LNCAP (cell line): ENCODE data around the gene AUH.

Source experiments
- TF ChIP-seq, protein P1 (sequence below): fragments of 450-650 bp; IDR thresholded peaks from 2 replicates; pipeline ENCODE4 v1.5.1; 2017; ENCODE audit warnings: mild to moderate bottlenecking

AUH gene

DNA sequence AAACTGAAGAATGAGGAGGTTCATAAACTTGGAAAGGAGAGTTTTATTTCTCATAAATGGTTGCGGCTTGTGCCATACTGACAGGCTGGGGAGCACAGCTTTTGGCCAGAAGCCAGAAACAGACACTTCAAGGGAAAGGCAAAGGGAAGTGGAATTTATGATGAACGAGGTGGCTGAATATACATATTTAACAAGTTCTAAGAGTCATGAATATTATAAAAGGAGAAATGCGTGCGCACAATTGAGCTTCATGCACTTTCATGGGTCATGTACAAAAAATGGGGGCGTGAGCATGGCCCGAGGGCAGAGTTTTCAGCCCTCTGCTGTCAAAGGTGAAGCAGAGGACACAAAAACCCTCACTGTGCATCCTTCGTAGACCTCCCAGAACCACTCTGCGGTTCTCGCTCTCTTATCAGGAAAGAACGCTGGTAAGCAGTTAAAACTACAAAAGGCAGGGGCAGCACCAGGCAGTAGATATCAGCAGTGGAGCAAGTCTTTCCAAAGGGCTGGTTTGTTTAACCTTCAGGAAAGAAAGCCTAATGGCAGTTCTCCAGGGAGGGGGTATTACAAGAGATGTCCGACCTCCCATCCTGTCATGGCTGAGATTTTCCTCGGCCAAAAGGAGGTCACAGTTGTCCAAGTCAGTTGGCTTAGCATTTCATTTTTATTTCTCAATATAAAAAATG, 29.0 kb downstream of the AUH start:
- TF ChIP-seq, protein P1, sequence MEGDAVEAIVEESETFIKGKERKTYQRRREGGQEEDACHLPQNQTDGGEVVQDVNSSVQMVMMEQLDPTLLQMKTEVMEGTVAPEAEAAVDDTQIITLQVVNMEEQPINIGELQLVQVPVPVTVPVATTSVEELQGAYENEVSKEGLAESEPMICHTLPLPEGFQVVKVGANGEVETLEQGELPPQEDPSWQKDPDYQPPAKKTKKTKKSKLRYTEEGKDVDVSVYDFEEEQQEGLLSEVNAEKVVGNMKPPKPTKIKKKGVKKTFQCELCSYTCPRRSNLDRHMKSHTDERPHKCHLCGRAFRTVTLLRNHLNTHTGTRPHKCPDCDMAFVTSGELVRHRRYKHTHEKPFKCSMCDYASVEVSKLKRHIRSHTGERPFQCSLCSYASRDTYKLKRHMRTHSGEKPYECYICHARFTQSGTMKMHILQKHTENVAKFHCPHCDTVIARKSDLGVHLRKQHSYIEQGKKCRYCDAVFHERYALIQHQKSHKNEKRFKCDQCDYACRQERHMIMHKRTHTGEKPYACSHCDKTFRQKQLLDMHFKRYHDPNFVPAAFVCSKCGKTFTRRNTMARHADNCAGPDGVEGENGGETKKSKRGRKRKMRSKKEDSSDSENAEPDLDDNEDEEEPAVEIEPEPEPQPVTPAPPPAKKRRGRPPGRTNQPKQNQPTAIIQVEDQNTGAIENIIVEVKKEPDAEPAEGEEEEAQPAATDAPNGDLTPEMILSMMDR: no peak

DNA sequence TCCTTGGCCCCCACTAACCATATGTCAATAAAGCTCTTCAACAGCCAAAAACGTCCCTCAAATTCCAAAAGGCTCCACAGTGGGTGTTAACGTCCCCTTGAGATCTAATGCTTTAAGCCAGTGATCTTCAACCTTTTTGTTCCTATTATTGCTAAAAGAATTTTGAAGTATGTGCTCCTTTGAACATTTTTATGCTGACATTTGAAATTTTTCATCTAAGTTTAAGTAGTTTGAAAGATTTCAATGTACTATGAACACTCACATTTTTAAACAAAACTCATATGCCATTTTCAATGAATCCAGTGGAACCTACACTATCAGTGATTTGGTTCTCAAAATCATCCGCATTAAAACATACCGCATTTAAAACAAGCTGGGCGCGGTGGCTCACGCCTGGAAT, 29.9 kb downstream of the AUH start:
- TF ChIP-seq, protein P1: no peak

DNA sequence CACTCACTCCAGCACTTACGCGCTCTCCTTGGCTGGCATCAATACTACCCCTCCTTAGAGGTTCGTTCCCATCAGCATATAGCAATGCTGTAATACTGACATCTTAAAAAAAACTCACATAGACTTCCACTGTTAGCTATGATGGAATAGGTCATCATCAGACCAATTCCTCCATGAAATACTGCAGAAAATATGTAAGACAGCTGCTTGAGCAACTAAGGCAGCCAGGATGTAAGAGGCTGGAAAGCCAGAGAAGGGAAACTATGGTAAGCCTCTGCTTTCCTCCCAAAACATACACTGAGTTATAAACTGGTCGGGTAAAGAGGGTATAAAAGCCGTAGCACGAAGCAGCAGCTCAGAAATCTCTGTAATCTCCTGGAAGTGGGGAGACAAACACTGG, 33.5 kb downstream of the AUH start:
- TF ChIP-seq, protein P1: no peak

DNA sequence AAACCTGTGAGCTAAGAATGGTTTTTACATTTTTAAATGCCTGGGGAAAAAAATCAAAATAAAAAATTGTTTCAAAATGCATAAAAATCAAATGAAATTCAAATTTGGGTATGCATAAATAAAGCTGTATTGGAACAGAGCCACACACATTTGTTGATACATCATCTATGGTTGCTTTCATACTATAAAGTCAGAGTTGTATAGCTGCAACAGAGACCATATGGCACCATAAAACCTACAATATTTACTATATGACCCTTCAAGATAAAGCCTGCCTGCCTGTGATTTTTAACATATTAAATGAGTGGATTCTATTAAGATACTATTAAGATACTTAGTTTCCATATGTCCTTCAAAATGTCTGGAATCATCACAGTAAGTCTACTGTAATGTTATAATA, 40.0 kb downstream of the AUH start:
- TF ChIP-seq, protein P1: no peak

DNA sequence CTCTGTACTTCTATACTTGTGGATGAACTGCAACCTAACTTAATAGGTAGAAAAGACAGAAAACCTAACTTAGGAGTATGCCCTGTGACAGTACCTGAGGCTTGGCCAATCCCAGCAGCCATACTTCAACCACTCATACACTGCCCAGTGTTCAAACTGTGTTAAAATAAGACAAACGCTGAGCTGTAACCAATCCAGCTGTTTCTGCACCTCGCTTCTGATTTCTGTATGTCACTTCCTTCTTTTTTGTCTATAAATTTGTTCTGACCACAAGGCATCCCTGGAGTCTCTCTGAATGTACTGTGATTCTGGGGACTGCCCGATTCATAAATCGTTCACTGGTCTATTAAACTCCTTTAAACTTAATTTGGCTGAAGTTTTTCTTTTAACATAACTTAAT, 41.4 kb downstream of the AUH start:
- TF ChIP-seq, protein P1: no peak

DNA sequence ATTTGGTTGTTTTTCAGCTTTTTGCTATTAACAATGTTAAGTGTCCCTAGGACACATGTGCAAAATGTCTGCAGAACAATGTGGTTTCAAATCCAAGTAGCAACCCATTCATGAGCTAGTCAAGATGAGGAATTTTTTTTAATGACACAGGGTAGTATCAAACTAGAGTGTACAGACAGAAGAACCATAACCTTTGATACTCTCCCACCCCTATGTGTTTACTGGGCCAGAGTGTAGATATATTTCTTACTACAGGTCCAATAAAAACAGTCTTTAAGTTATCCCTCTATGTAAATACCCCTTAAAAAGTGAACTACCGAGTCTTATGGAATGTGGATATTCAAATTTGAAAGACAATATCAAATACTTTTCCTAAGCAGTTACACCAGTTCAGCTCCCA, 45.6 kb downstream of the AUH start:
- TF ChIP-seq, protein P1: no peak

DNA sequence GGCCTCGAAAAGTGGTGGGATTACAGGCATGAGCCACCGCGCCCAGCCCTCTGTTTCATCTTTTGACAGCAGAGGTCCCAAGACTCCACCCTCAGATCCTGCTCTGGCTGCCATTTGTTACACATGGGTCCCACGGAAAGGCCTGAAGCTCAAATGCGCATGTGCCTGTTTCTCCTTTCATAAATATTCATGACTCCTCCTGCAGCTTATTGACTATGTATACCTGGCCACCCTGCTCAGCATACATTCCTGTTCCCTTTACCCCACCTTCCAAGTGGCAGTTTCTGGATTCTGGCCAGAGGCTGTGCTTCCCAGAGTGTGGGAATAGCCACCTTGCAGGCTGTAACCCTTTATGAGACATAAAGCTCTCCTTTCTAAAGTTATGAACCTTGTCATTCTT, 46.5 kb downstream of the AUH start:
- TF ChIP-seq, protein P1: no peak
